Upper lobe of right lung (tissue), 1 donor: ENCODE data around the gene CAMK1G. TPM values are rescaled to one million over a fixed set of nuclear protein-coding genes. Genes with fewer than 3 reads are reported as not detected.

Experiments
- ATAC-seq: fragments of 200-7000 bp; cut with Tn5 transposase; one replicate; pipeline ENCODE4 v1.9.1; 2020; ENCODE audit warnings: mild to moderate bottlenecking, moderate library complexity
- DNase-seq: peaks from one replicate; pipeline ENCODE4 v3.0.0-alpha.2; 2020
- H3K27ac ChIP-seq: fragments of 200-600 bp; one replicate; pipeline ENCODE4 v1.8.0; 2022
- H3K27me3 ChIP-seq: fragments of 200-600 bp; one replicate; pipeline ENCODE4 v1.8.0; 2022; ENCODE audit warnings: mild to moderate bottlenecking
- H3K36me3 ChIP-seq: fragments of 200-600 bp; one replicate; pipeline ENCODE4 v1.8.0; 2022
- H3K4me1 ChIP-seq: fragments of 200-600 bp; one replicate; pipeline ENCODE4 v1.8.0; 2022
- H3K4me3 ChIP-seq: fragments of 200-600 bp; one replicate; pipeline ENCODE4 v1.8.0; 2022; ENCODE audit warnings: mild to moderate bottlenecking
- H3K9me3 ChIP-seq: fragments of 200-600 bp; one replicate; pipeline ENCODE4 v1.8.0; 2022
- intact Hi-C: fragments of 100-400 bp; cut with DNase I; formaldehyde crosslinking; loops from one replicate; pipeline ENCODE4 v1.11.0; 2022
- total RNA-seq: library from RNA; stranded (reverse); fragmentation: NEBNext Ultra II Directional; extraction: Animal tissue kit (Norgen Biotek cat#: 25700); gene quantifications from one replicate; pipeline ENCODE4 v1.2.1, GENCODE V29; 2021
- TF ChIP-seq, protein P1 (sequence below): fragments of 200-600 bp; IDR thresholded peaks from one replicate; pipeline ENCODE4 v1.8.0; 2022; ENCODE audit warnings: antibody characterized with exemption
- donor health status: DM: no; HTN: yes; CAD: no; lungs with severe emphysema.

Gene CAMK1G
- total RNA-seq, 1 donor from 2014 or later: 1.4 TPM

DNA sequence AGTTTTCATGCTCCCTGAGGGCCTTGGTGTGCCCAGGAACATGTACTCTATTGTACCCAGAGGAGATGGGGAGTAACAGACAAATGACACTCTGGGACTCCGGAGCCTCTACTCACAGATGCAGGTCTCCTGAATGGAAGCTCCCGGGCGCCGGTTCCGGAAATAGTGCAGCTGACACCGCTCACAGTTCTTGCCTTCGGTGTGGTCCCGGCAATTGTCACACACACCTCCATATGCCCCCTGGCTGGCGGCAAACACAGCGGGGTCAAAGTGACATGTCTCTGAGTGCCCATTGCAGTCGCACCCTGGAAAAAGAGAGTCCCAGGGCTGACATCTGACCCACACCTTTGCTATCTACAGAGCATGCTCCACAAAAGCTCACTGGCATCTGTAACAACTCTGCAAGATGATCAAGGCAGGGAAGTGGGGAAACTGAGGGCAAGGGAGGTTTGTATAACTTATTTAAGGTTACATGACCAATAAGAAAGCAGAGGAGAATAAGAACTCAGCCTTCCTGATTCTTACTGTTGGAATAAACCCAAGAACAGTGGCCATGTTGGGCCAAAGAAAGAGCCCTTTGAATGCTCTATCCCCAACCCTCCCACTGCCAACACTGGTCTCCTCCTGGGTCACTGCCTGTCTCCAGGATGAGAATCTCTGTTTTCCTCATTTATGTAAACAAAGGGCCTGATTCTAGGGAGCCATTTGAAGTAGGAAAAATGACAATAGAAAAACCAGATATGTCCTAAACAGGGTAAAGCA, 46.3 kb downstream of the CAMK1G start:
- Histone ChIP-seq H3K4me1 (peaks cover 19% of the 10 kb centered on the region), H3K36me3 (no peaks in the 10 kb centered on the region), H3K4me3 (no peak overlapping the region), H3K27ac (no peak overlapping the region), H3K27me3 (no peaks in the 10 kb centered on the region), H3K9me3 (no peaks in the 10 kb centered on the region)
- intact Hi-C loops: no loop called here
- no peak for DNase-seq
- ATAC-seq: no peak
- TF ChIP-seq, protein P1, sequence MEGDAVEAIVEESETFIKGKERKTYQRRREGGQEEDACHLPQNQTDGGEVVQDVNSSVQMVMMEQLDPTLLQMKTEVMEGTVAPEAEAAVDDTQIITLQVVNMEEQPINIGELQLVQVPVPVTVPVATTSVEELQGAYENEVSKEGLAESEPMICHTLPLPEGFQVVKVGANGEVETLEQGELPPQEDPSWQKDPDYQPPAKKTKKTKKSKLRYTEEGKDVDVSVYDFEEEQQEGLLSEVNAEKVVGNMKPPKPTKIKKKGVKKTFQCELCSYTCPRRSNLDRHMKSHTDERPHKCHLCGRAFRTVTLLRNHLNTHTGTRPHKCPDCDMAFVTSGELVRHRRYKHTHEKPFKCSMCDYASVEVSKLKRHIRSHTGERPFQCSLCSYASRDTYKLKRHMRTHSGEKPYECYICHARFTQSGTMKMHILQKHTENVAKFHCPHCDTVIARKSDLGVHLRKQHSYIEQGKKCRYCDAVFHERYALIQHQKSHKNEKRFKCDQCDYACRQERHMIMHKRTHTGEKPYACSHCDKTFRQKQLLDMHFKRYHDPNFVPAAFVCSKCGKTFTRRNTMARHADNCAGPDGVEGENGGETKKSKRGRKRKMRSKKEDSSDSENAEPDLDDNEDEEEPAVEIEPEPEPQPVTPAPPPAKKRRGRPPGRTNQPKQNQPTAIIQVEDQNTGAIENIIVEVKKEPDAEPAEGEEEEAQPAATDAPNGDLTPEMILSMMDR: no peak

DNA sequence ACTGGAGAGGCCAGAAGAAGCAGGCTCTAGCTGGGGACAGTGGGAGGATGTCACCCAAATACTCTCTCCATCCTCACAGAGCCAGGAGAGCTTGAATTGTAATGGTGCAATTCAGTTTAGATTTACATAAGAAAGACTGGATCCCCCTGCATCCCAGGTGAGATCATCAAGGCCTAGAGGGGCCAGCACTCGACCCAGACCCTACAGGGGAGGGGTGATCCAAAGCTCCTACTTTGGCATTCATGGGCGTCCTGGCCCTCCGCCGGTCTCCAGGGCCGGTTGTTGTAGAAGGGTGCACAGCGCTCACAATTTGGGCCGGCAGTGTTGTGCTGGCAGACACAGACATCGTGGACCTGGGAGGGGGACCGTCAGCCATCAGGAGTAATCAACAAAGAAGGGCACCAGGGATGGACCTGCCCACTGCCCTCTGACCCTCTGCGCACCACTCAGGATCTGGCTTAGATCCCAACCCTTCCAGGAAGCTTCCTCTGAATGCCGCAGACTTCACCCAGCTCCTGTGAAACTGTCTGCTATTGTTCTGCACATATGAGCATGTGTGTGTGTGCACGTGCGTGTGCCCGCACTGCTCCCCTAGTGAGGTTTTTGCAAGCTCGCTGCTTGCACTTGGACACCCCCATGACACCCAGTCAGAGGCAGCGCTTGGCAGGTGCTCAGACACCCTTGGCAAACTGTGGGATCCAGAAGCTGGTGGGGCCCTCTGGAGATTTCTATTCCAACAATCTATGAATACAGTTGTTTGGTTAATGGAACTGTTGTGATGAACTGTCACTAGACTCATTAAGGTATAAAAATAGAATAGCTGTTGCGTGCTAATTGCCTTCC, 47.1 kb downstream of the CAMK1G start:
- no peak for DNase-seq
- Histone ChIP-seq H3K4me3 (no peak overlapping the region), H3K36me3 (no peaks in the 10 kb centered on the region), H3K27ac (no peak overlapping the region), H3K9me3 (no peaks in the 10 kb centered on the region), H3K27me3 (no peaks in the 10 kb centered on the region), H3K4me1 (peaks cover 16% of the 10 kb centered on the region)
- intact Hi-C loops: no loop called here
- TF ChIP-seq, protein P1: no peak
- ATAC-seq: no peak

DNA sequence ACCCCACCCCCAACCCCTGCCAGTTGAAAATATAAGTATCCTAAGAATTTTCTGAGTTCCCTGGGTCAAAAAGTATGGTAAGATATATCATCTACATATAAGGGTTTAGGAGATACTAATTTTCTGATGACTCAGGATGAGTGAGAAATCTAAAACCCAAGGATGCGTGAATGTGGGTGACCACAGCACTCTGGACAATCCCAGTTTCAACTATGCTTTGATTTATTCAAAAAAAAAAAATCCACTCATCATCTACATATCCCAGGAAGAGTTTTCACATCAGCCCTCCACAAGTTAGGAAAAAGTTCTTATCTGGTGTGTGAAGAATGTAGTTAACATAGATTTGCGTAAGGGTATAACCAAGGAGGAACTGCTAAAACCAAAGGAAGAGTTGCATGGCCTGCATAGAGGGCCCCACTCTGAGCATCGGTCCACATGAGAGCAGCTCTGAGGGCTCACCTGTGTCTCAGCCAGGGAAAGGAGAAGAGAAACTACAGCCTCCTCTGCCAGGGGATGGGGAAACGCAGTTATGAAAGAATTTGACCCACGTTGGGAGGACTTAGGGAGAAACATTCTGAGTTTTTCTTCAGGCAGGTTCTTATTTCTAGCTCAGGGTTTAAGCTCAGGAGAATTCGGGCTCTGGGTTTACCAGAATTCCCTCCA, 50.0 kb downstream of the CAMK1G start:
- Histone ChIP-seq H3K27me3 (no peaks in the 10 kb centered on the region), H3K4me1 (no peaks in the 10 kb centered on the region), H3K27ac (no peak overlapping the region), H3K4me3 (no peak overlapping the region), H3K36me3 (no peaks in the 10 kb centered on the region), H3K9me3 (no peaks in the 10 kb centered on the region)
- TF ChIP-seq, protein P1: no peak
- ATAC-seq (no peak), DNase-seq (no peak)
- intact Hi-C loops: no loop called here

DNA sequence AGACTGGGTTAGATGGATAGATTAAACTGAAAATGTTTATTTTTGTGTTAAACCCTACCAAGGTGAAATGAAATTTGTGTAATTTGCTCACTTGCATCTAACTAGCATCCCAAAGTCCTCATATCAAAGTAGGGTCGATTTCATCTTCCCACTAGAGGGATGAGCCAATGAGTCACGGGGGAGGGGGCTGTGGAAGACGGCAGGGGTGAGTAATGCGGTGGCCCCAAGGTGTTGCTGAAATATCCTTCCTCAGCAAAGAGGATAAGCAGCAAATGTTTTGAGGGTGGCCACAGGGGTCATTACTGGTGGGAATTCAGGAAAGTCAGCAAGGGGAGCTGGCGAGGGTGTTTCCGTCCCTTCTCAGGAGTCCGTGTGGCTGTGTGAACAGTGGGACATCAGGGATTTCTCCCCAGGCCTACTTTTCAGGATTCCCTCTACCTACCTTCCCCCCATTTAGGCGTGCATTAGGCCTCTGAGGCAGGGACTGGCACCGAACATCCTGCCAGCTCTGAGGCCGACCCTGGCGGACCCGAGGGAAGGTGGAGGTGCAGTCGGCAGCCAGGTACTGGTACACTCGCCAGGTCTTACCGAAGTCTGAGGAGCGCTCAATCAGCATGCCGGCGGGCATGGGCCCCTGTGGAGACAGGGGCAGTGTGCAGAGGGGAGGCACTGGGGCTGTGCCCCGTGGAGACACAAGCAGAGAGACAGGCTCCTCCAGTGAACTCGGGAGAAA, 50.7 kb downstream of the CAMK1G start:
- TF ChIP-seq, protein P1: no peak
- DNase-seq (no peak), ATAC-seq (no peak)
- Histone ChIP-seq H3K9me3 (no peaks in the 10 kb centered on the region), H3K36me3 (no peaks in the 10 kb centered on the region), H3K27me3 (no peaks in the 10 kb centered on the region), H3K4me1 (no peaks in the 10 kb centered on the region), H3K4me3 (no peak overlapping the region), H3K27ac (no peak overlapping the region)
- intact Hi-C loops: no loop called here

DNA sequence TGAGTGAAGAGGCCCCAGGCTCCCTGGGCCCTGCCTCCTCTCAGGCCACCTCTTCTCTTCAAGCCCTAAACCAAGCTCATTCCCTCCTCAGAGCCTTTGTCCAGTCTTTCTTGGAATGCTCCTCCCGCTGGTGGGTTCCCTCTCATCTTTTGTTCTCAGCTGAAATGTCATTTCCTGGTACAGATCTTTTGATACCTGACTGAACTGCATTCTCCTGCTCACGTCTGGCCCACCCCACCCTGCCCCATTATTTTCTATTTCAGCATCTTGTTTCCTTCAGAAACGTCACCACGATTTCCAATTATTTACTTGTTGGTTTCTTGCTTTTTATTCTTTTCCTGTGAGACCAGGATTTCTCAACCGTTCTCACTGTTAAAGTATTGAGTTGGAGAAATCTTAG, 52.3 kb downstream of the CAMK1G start:
- intact Hi-C loops: no loop called here
- ATAC-seq (no peak), DNase-seq (no peak)
- H3K9me3 ChIP-seq: no peaks in the 10 kb centered on the region
- no peak overlapping the region for H3K4me3 ChIP-seq
- TF ChIP-seq, protein P1: no peak
- H3K27me3 ChIP-seq: no peaks in the 10 kb centered on the region
- H3K27ac ChIP-seq: no peak overlapping the region
- H3K36me3 ChIP-seq: no peaks in the 10 kb centered on the region
- peaks cover 6% of the 10 kb centered on the region for H3K4me1 ChIP-seq
